Measurements from ENCODE around the gene SDS. TPM values are rescaled to one million over a fixed set of nuclear protein-coding genes. Genes with fewer than 3 reads are reported as not detected.

SDS gene
- total RNA-seq, 1 experiment from 2014 or later = not detected

GRCh38 chr12:113413488-113413939, 9.8 kb upstream of the SDS start:
- ChIA-PET POLR2A (interaction anchor here (1.3 kb wide), 1 partner anchor 78 kb away, joined by 5 read pairs; the partner anchor contains the start of gene SLC8B1), RAD21 (ENCODE audit: low non-redundant PET in 1 of 2, low total read pairs in 2 of 2, uncharacterized antibody in 2 of 2, unreplicated experiment in 2 of 2) (no interaction called here), CTCF (interaction anchor here (0.9 to 1.7 kb wide), 2 partner anchors 12 to 16 kb away, joined by 3 to 6 read pairs; no protein-coding TSS in a partner anchor)
- H3K4me3 ChIP-seq (replicated peaks in 1 of 2; ENCODE audit: low read depth in 1 of 2, low read length in 2 of 2) = no peak overlapping the region
- ATAC-seq (no peak), DNase-seq (ENCODE audit: low read depth, low spot score) (no peak)
- no peak overlapping the region for H3K4me2 ChIP-seq (ENCODE audit: low read length)
- intact Hi-C loops (cut with micrococcal nuclease) = no loop called here
- H3K27me3 ChIP-seq (ENCODE audit: insufficient read depth, low read length) = no peaks in the 10 kb centered on the region
- no peak overlapping the region for H3K27ac ChIP-seq (ENCODE audit: low read depth, low read length)
- H3K9ac ChIP-seq (ENCODE audit: low read length) = no peak overlapping the region
- peaks cover 6 to 14% of the 10 kb centered on the region in 2 experiments; a peak in 3 of 4 replicates for H3K4me1 ChIP-seq (ENCODE audit: control insufficient read depth in 1 of 2, insufficient read depth in 2 of 2, low read length in 2 of 2)
- H3K9me2 ChIP-seq (ENCODE audit: insufficient read depth) = no peaks in the 10 kb centered on the region
- H3K79me2 ChIP-seq (ENCODE audit: insufficient read depth, low read length) = no peaks in the 10 kb centered on the region
- no peaks in the 10 kb centered on the region for H3K36me3 ChIP-seq (ENCODE audit: control insufficient read depth in 1 of 2, insufficient read depth in 2 of 2, low read length in 2 of 2)
- TF ChIP-seq, protein P1, sequence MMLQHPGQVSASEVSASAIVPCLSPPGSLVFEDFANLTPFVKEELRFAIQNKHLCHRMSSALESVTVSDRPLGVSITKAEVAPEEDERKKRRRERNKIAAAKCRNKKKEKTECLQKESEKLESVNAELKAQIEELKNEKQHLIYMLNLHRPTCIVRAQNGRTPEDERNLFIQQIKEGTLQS (IDR thresholded peaks at IDR 0.05) = no peak
- TF ChIP-seq SRF (IDR thresholded peaks at IDR 0.05; ENCODE audit: low read depth) (no peak), SP1 (IDR thresholded peaks at IDR 0.05; ENCODE audit: low read depth) (no peak), SIN3A (IDR thresholded peaks at IDR 0.05; ENCODE audit: low read depth) (no peak), EZH2 (IDR thresholded peaks at IDR 0.05) (no peak), POLR2A (IDR thresholded peaks at IDR 0.05; ENCODE audit: borderline replicate concordance, extremely low read depth, insufficient read depth, insufficient read length) (no peak), REST (IDR thresholded peaks at IDR 0.05; ENCODE audit: low read depth) (no peak), YY1 (IDR thresholded peaks at IDR 0.05; ENCODE audit: extremely low read depth, insufficient replicate concordance, low read depth, low read length) (no peak), JUND (IDR thresholded peaks at IDR 0.05) (no peak), ZFX (IDR thresholded peaks at IDR 0.05) (no peak), RAD21 (IDR thresholded peaks at IDR 0.05; ENCODE audit: low read depth) (no peak), POLR2AphosphoS5 (IDR thresholded peaks at IDR 0.05; ENCODE audit: low read depth, low read length) (no peak), CEBPB (IDR thresholded peaks at IDR 0.05; ENCODE audit: low read depth) (no peak), EZH2phosphoT487 (IDR thresholded peaks at IDR 0.05; ENCODE audit: borderline replicate concordance) (no peak), ELF1 (IDR thresholded peaks at IDR 0.05; ENCODE audit: borderline replicate concordance, low read depth) (no peak), CBX3 (IDR thresholded peaks at IDR 0.05; ENCODE audit: low read depth) (no peak), ZNF274 (IDR thresholded peaks at IDR 0.05; ENCODE audit: low read depth, low read length) (no peak)
- no peaks in the 10 kb centered on the region for H4K20me1 ChIP-seq (ENCODE audit: insufficient read depth)
- no peaks in the 10 kb centered on the region for H3K9me3 ChIP-seq (ENCODE audit: control insufficient read depth in 1 of 2, insufficient read depth in 1 of 2, low read depth in 1 of 2, low read length in 2 of 2)
- H2AFZ ChIP-seq (ENCODE audit: low read depth, low read length, poor library complexity, severe bottlenecking) = no peak overlapping the region
- BruUV-seq (replicated peaks) = no TSS peak

Data from HCT116 (cell line).